BLaER1 treated with 17β-estradiol and CSF1 and Interleukin-3, amounts not matched to agents 10 nM and 100 nM (cell line): ENCODE results near the gene EIF2D.

Experiments used
- H3K27ac ChIP-seq, 11 experiments: shearing (Covaris generic); formaldehyde crosslinking; 2 replicates each; pipeline ENCODE4 v1.8.1; 2022
- H3K27me3 ChIP-seq, 11 experiments: shearing (Covaris generic); formaldehyde crosslinking; 2 replicates each; pipeline ENCODE4 v1.8.1; 2022
- H3K36me3 ChIP-seq, 11 experiments: shearing (Covaris generic); formaldehyde crosslinking; 2 replicates each; pipeline ENCODE4 v1.8.1; 2022
- H3K4me1 ChIP-seq, 10 experiments: shearing (Covaris generic); formaldehyde crosslinking; 2 replicates each; pipeline ENCODE4 v1.8.1; 2022
- H3K4me2 ChIP-seq, 11 experiments: shearing (Covaris generic); formaldehyde crosslinking; 2 replicates each; pipeline ENCODE4 v1.8.1; 2022
- H3K4me3 ChIP-seq, 10 experiments: shearing (Covaris generic); formaldehyde crosslinking; 2 replicates each; pipeline ENCODE4 v1.8.1; 2022
- H3K9ac ChIP-seq, 11 experiments: shearing (Covaris generic); formaldehyde crosslinking; 2 replicates each; pipeline ENCODE4 v1.8.1; 2022
- H3K9me3 ChIP-seq, 11 experiments: shearing (Covaris generic); formaldehyde crosslinking; replicated peaks in 1 of 11; 2 replicates each; pipeline ENCODE4 v1.8.1; 2022
- H4K20me1 ChIP-seq, 11 experiments: shearing (Covaris generic); formaldehyde crosslinking; 2 replicates each; pipeline ENCODE4 v1.8.1; 2022
- Cebpa-rat ChIP-seq, 11 experiments: shearing (Covaris generic); IDR thresholded peaks; 2 replicates each; pipeline ENCODE4 v1.8.1; 2022

EIF2D gene

DNA sequence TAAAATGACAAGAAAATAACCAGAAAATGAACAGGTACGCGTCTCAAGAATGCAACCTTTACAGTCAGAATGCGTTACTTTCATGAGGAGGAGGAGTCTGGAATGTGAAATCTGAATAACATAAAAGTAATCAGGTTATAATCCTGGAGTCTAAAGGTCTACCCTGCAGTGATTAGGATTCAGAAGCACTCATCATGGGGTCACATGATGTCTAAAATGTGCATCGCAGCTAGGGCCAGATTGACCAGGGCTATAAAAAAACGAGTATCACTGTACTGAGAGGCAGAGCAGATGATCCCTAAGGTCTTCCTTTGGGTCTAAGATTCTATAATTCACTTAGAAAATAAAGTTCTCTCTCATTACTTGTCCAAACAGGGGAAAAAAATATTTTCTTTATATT is 7.4 kb downstream of the EIF2D start:
- H4K20me1 ChIP-seq: no peaks in the 10 kb centered on the region; a peak in 1 of 22 replicates

DNA sequence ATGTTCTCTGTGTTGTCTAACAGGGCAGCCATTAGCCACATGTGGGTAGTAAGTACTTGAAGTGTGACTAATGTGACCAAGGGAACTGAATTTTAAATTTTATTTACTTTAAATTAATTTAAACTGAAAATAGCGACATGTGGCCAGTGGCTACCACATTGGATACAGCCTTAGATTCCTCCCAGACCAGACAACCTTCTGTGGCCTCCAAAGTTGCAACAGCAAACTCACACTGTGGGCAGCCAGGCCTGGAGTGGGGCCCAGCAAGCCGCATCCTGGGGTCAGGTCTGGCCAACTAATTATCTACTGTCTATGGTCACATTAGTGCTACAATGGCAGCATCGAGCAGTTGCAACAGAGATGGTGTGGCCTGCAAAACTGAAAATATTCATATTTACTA is 11.7 kb downstream of the EIF2D start:
- no peak overlapping the region for H3K9ac ChIP-seq
- peaks cover 91 to 100% (median 98%) of the 10 kb centered on the region in 11 experiments for H3K36me3 ChIP-seq
- no peaks in the 10 kb centered on the region for H3K27me3 ChIP-seq
- no peak overlapping the region for H3K27ac ChIP-seq
- H3K9me3 ChIP-seq: no peaks in the 10 kb centered on the region
- TF ChIP-seq Cebpa-rat (IDR thresholded peaks at IDR 0.05): no peak
- H4K20me1 ChIP-seq: peaks cover 0 to 6% (median 0%) of the 10 kb centered on the region in 11 experiments; a peak in 1 of 22 replicates
- no peaks in the 10 kb centered on the region for H3K4me1 ChIP-seq
- H3K4me2 ChIP-seq: no peak overlapping the region
- no peak overlapping the region for H3K4me3 ChIP-seq

More for the DNA sequence above, 7.4 kb downstream of the EIF2D start:
- TF ChIP-seq Cebpa-rat (IDR thresholded peaks at IDR 0.05): no peak
- Histone ChIP-seq H3K4me2 (no peak overlapping the region), H3K27ac (no peak overlapping the region), H3K4me3 (no peak overlapping the region), H3K9ac (no peak overlapping the region), H3K27me3 (no peaks in the 10 kb centered on the region), H3K4me1 (peaks cover 9 to 21% (median 16%) of the 10 kb centered on the region in 10 experiments; a peak in 19 of 20 replicates), H3K9me3 (no peaks in the 10 kb centered on the region), H3K36me3 (peaks cover 62 to 93% (median 75%) of the 10 kb centered on the region in 11 experiments)

DNA sequence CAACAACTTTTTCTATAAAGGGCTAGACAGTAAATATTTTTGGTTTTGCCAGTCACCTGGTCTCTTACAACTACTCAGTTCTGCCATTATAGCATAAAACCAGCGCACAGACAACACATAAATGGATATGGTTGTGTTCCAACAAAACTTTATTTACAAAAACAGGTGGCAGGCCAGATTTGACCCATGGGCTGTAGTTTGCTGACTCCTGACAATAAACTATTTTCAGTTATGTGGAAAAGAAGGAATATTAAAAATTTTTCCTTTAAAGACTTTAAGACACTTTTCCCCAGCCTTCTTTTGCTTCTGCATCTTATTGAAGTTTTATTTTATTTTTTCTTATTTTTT is 16.0 kb downstream of the EIF2D start:
- no peak for TF ChIP-seq Cebpa-rat (IDR thresholded peaks at IDR 0.05)
- Histone ChIP-seq H3K4me2 (no peak overlapping the region), H3K4me1 (no peaks in the 10 kb centered on the region), H3K27me3 (no peaks in the 10 kb centered on the region), H3K9ac (no peak overlapping the region), H3K36me3 (peaks cover 87 to 100% (median 99%) of the 10 kb centered on the region in 11 experiments), H3K27ac (no peak overlapping the region), H4K20me1 (peaks cover 0 to 12% (median 0%) of the 10 kb centered on the region in 11 experiments; a peak in 3 of 22 replicates), H3K4me3 (no peak overlapping the region), H3K9me3 (no peaks in the 10 kb centered on the region)

DNA sequence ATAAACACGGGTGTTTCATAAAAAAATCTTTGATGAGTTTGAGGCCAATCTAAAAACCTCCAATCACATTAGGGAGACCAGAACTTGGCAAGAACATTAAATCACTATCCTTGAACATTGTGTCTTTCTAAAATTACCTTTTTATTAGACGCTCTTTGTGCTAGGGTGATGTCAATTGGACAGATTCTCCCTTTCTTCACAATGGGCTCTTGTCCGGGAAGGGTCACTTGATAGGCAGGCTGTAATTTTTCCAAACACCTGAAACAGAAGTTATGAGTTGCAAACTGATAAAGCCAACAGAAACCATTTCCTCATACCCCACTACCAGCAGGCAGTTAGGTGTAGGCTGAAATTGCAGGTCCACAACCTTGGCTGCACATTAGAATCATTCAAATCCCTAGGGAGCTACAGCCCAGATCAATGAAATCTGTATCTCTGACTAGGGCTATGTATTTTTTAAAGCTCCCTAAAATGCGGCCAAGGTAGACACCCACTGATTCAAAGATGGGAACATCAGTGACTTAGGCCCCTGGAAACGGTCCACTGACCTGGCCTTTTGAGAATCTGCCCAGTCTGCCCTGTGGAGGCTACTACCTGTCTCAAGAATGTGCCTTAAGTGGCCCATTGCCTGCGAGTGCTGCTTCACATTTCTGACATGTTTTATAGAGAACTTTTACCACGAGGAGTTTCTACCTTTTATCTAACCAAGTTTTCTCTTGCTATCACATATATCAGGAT is 16.5 kb downstream of the EIF2D start:
- H4K20me1 ChIP-seq: peaks cover 0 to 15% (median 0%) of the 10 kb centered on the region in 11 experiments; a peak in 4 of 22 replicates
- H3K27ac ChIP-seq: no peak overlapping the region
- no peak overlapping the region for H3K9ac ChIP-seq
- H3K27me3 ChIP-seq: no peaks in the 10 kb centered on the region
- peaks cover 87 to 100% (median 98%) of the 10 kb centered on the region in 11 experiments for H3K36me3 ChIP-seq
- no peak overlapping the region for H3K4me3 ChIP-seq
- H3K4me2 ChIP-seq: no peak overlapping the region
- H3K9me3 ChIP-seq: no peaks in the 10 kb centered on the region
- peaks cover 0 to 2% (median 0%) of the 10 kb centered on the region in 10 experiments; a peak in 2 of 20 replicates for H3K4me1 ChIP-seq
- no peak for TF ChIP-seq Cebpa-rat (IDR thresholded peaks at IDR 0.05)

DNA sequence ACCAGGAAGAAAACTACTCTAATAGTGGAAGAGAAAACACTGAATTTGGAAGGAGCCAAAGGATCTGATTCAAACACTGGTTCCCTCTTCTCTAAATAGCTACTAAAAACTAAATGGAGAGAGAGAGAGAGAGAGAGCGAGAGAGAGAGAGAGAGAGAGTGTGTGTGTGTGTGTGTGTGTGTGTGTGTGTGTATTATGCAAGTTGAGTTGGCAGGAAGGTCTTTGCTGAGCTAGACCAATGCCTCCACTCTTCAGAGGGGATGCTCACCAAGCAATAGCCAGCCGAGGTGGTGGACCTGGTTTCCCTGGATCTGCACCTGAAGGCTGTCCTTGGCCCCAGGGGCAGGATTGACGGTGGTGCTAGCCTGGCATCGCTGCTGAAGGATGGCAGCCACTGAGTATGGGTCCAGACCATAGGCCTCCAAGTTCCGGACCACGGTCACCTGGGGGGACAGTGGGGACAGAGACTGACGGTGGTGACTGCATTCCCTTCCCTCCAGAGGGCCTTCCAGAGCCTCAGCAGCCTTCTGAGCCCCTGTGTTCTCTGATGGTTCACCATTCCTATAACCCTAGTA is 18.8 kb downstream of the EIF2D start:
- Histone ChIP-seq H3K36me3 (peaks cover 84 to 100% (median 98%) of the 10 kb centered on the region in 11 experiments), H3K4me2 (no peak overlapping the region), H3K9me3 (no peaks in the 10 kb centered on the region), H3K4me1 (peaks cover 0 to 24% (median 7%) of the 10 kb centered on the region in 10 experiments; a peak in 10 of 20 replicates), H4K20me1 (peaks cover 0 to 38% (median 6%) of the 10 kb centered on the region in 11 experiments; a peak in 7 of 22 replicates), H3K27ac (no peak overlapping the region), H3K27me3 (no peaks in the 10 kb centered on the region), H3K4me3 (no peak overlapping the region), H3K9ac (no peak overlapping the region)
- TF ChIP-seq Cebpa-rat (IDR thresholded peaks at IDR 0.05): no peak

DNA sequence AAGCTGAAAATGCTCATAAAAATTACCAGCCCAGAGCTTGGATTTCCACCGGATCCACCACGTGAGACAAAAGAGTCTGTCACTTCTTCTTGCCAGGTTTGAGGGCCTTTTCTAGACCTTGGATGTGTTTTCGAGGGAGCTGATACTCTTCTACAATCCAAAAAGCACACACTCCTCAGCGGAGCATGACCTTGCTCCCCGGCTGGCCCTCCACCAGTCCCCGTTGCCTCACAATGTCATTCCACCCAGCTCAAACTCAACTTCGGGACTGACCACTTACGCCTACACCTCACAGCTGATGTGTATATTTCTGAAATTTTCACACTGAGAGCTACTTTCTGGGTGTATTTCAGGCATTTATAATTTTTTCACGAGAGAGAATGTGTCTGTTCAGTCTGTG is 20.6 kb downstream of the EIF2D start:
- no peak overlapping the region for H3K4me3 ChIP-seq
- H3K27me3 ChIP-seq: no peaks in the 10 kb centered on the region
- H3K27ac ChIP-seq: peak overlapping the region in 2 of 11 experiments; percentile 2 to 9; a peak in 2 of 22 replicates
- no peak for TF ChIP-seq Cebpa-rat (IDR thresholded peaks at IDR 0.05)
- peaks cover 0 to 25% (median 7%) of the 10 kb centered on the region in 10 experiments; a peak in 10 of 20 replicates for H3K4me1 ChIP-seq
- no peak overlapping the region for H3K9ac ChIP-seq
- H3K36me3 ChIP-seq: peaks cover 87 to 100% (median 98%) of the 10 kb centered on the region in 11 experiments
- H3K9me3 ChIP-seq: no peaks in the 10 kb centered on the region
- peaks cover 0 to 55% (median 12%) of the 10 kb centered on the region in 11 experiments; a peak in 11 of 22 replicates for H4K20me1 ChIP-seq
- no peak overlapping the region for H3K4me2 ChIP-seq

DNA sequence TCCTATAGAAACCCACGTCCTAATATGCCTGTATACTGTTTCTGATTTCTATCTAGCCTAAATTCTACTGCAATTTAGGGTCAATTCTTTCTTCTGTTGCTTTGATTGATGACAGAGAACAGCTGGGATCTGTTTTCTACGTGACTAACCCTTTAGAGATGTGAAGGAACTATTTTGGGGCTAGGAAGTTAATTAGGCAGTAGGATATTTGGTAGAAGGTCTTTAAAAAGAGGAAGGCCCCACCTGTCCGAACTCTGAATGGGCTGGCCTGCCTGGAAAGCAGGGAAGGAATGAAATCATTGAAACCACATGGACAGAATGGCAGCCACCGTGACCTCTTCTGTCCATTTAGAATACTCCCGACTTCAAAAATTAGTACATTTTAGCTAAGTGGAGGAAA is 21.0 kb downstream of the EIF2D start:
- H4K20me1 ChIP-seq: peaks cover 0 to 60% (median 16%) of the 10 kb centered on the region in 11 experiments; a peak in 12 of 22 replicates
- H3K36me3 ChIP-seq: peaks cover 88 to 100% (median 98%) of the 10 kb centered on the region in 11 experiments
- no peak overlapping the region for H3K9ac ChIP-seq
- no peak overlapping the region; a peak in 1 of 22 replicates for H3K27ac ChIP-seq
- TF ChIP-seq Cebpa-rat (IDR thresholded peaks at IDR 0.05): no peak
- no peaks in the 10 kb centered on the region for H3K9me3 ChIP-seq
- H3K4me2 ChIP-seq: no peak overlapping the region
- H3K4me3 ChIP-seq: no peak overlapping the region
- no peaks in the 10 kb centered on the region for H3K27me3 ChIP-seq
- H3K4me1 ChIP-seq: peaks cover 0 to 25% (median 7%) of the 10 kb centered on the region in 10 experiments; a peak in 10 of 20 replicates

DNA sequence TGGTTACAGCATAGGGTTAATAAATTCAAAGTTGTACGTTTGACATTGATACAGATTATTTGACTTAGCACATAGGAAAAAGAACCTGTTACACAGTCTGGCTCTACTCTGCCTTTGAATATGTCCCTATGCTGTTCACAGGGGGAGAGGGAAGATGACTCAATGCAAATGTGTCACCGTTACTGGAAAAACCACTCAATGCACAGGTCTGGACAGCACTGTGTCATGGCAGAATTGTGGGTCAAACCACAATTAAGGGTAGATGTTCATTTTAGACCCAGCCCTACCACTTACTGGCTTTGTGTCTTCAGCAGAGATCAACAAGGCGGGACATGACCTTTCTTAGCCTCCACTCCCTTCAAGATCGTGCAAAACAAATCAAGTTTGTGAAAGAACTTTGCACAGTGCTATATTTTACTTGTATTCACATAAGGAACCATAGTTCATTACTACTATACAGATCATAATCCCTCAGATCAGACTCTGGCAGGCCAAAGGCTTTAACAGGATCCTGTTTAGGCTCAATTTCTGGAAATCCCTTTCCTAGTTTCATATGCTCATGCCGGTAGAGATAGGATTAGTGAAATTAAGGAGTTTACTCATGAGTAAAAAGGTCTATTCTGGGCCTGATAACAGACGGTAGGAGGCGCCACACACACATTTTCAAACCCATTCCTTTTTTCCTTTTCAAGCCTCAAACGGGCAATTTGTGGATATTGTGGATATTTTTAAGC is 22.1 kb downstream of the EIF2D start:
- Histone ChIP-seq H3K27ac (peak overlapping the region in 2 of 11 experiments; percentile 3 to 52; a peak in 3 of 22 replicates), H3K4me2 (peak overlapping the region in 3 of 11 experiments; percentile 16 to 27 (median 26); a peak in 4 of 22 replicates), H3K4me1 (peaks cover 0 to 25% (median 7%) of the 10 kb centered on the region in 10 experiments; a peak in 10 of 20 replicates), H3K9ac (no peak overlapping the region), H4K20me1 (peaks cover 0 to 70% (median 24%) of the 10 kb centered on the region in 11 experiments; a peak in 15 of 22 replicates), H3K9me3 (no peaks in the 10 kb centered on the region), H3K4me3 (no peak overlapping the region), H3K36me3 (peaks cover 88 to 100% (median 98%) of the 10 kb centered on the region in 11 experiments), H3K27me3 (no peaks in the 10 kb centered on the region)
- no peak for TF ChIP-seq Cebpa-rat (IDR thresholded peaks at IDR 0.05)
